NCI-H146 treated with DMSO at 0.1 percent for 48 hours (cell line): ENCODE data around the gene PML.
"Not testable (repeated sequence)": the region's sequence is repeated elsewhere in the genome, so short reads cannot be mapped to it uniquely, and the experiment has no call there.

Experiments
- DNase-seq: peaks from one replicate; lab custom pipeline; 2025; ENCODE audit not compliant: unreplicated experiment; lab: John Stamatoyannopoulos, UW

The PML gene

DNA sequence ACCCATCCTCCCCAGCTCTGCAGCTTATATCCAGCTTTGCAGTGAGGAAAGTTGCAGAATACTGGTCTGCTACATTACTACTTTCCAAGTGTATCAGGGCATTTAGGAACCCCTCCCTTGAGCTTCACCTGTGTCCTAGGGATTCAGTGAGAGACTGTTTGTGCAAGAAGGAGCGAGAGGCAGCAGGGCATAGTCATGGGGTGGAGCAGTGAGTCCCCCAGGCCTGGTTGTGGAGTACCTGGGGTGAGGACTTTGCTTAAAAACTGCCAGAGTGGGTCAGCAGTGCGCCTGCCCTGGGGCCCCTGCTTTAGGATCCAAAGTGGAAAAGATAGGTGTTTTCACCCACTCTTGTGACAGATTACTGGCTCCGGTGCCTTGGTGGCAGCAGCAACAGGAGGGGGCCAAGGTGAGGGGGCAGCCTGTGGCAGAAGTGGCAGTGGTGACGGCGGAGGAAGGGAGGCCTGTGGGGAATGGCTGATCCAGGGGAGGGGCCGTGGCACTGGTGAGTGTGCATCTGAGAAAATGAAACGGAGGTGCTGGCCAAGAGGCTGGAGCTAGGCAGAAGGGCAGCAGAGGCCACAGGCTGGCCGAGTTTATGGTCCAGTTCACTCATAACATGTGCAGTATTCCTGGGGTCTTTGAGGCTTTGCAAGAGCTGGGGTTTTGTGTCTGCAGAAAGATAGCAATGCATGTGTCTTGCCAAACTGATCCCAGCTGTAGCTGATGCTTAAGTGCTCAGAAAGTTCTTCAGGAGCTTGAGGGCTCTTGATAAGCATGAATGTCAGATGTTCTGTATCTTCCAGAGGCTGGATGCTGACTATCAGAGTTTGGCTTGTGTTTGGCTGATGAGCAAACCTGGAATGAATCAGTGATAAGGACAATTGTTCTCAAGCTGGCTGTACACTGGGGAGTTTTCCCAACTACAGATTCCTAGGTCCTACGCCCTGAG lies 44.5 kb downstream of the PML start:
- no peak for DNase-seq

DNA sequence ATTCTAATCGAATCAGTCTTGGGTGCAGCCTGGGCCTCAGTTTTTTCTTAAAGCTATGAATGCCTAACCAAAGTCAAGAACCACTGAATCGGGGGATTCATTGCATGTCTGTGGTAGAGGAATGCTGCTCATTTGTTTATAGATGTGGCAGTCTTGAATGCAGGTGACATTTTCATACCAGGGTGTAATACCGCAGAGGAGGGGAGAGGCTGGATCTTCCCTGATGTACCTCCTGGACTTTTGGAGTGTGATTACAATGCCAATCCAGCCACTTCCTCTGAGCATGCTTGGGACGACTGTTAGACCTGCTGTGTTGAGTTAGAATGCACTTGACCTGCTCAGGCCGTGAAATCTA lies 45.1 kb downstream of the PML start:
- DNase-seq, result no peak

DNA sequence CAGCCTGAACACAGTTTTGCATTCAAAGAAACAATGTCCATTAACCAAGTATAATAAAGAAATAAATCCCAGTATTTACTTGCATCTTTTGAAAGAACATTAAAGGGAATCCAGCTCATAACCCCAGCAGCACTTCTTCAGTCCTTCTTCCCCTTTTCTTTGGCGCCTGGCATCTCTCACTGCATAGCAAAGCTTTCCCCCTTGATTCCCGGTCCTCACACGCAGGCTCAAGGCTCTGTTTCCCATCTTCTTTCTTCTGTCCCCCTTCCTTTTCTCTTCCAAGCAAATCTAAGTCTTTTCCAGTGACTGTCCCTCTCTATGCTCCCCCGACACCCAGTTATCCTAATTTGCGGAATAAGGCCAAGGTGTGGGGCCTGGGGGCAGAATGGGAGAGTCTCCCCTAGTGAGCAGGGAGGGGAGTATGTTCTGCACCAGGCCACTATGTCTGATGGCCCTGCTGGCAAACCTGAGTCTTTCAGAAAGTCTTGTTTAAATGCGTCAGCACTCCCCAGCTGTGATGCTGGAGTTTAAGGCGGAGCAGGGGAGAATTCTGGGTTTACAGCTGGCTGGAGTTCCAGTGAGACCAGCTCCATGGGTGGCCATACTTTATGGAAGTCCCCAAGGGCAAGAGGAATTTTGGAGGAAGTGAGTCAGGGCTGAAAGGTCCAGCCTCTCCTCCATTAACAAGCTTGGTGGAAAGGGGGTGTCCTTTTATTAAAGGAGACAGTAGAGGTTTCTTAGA lies 45.8 kb downstream of the PML start:
- no peak for DNase-seq

DNA sequence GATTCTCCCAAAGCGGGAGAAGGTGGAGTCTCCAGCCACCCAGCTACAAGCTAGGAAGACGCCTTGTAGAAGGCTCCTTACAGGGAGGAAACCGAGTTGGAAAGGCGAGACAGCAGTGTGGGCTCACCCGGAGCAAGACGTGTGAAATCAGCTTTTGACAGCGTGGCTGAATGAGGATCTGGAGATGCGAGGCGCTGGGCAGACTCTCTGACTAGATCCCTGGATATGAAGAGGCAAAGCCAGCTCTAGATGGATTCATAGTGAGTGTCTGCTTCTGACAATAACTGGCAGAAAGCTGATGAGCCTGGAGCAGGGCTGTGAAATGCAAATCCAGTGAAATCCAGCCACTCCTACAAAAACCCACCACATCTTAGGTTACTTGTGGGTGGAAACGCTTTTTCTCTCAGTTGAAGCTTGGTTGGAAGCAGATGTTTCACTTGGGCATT lies 46.8 kb downstream of the PML start:
- no peak for DNase-seq

DNA sequence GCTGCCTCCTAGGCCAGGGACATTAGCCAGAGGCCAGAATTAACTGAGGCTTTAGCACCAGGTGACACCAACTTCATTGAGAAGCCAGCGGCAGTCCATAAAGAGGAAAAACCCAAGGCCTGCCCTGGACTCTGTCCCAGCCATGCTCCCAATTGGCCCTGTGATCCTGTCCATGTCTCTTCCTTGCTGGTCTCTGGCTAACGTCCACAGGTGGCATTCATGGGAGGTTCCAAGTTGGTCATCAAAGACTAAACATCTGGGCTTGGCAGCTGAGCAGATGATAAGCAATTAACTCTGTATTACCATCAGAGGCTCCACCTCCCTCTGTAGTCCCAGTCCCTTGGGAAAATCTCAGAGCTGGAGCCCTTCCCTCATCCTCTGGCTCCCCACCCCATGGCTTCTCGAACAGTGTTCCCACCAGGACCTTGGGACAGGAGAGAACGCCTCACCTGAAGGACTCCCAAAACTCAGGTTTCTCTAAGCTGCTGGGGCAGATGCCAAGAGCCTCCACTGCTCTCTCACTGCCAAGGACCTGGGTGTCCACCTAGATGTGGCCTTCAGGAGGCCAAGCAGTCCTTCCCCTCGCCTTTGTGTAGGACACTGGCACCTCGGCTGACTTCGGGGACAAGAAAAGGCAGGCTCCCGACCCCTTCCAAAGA lies 47.4 kb downstream of the PML start:
- no peak for DNase-seq

DNA sequence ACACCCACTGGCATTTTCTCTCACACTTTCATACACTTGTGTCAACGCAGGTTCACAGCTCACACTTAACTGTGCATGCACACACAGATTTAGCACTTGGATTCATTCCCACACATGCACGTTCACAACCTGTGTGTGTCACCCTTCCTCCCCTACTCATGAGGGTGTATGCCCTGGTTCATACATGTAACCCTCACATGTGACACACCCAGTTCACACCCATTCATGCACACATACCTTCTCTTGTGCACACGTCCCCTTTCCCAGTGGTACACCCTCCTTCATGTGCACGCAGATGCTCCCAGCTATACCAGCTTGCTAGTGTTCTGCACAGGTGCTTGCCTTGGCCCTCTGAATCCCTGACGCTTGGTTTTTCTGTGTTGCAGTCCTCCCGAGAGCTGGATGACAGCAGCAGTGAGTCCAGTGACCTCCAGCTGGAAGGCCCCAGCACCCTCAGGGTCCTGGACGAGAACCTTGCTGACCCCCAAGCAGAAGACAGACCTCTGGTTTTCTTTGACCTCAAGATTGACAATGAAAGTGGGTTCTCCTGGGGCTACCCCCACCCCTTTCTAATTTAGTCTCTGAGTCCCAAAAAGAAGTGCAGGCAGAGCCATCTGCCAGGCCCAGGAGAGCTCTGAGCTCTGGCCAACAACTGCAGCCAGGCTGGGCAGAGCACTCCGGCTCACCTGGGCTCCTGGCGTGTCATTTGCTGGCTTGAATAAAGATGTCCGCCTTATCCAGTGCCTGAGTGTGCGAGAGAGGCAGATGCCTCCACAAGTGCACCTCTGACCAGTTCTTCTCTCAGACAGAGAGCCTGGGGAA lies 48.3 kb downstream of the PML start:
- no peak for DNase-seq

DNA sequence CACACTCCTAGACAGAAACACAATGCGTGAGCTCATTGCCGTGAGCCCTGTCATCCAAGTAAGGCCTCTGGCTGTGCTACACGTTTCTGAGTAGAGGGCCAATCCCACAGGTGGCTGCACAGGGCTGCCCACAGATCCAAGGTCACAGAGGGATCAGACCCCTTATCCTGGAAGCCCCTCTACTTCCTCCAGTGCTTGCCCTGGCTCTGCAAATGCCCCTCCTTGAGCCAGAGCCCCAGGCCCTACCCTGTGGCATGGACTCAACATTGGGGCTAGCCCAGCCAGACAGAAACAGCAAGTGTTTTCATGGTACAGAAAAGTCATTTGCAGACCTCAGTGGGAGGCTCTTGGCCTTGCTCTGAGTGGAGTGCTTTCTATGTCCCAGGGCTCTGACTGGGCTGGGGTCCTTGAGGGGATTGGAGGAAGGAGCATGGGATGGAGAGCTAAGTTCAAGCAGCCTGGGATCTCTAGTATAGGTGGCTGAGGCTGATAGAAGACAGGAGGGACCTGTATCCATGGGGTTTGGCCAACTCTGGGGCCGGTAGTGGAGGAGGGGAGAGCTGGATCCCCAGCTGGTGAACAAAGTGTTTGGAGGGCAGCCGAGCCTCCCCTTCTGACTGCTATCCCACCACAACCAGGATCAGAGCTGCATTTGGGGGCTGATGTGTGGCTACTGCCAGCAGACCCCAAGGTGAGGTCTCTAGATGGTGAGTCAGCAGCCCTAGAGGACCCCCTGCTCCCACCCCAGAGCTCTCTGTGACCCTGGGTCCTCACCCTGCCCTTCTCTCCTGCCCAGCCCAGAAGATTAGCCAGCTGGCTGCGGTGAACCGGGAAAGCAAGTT lies 49.1 kb downstream of the PML start:
- DNase-seq, result no peak

DNA sequence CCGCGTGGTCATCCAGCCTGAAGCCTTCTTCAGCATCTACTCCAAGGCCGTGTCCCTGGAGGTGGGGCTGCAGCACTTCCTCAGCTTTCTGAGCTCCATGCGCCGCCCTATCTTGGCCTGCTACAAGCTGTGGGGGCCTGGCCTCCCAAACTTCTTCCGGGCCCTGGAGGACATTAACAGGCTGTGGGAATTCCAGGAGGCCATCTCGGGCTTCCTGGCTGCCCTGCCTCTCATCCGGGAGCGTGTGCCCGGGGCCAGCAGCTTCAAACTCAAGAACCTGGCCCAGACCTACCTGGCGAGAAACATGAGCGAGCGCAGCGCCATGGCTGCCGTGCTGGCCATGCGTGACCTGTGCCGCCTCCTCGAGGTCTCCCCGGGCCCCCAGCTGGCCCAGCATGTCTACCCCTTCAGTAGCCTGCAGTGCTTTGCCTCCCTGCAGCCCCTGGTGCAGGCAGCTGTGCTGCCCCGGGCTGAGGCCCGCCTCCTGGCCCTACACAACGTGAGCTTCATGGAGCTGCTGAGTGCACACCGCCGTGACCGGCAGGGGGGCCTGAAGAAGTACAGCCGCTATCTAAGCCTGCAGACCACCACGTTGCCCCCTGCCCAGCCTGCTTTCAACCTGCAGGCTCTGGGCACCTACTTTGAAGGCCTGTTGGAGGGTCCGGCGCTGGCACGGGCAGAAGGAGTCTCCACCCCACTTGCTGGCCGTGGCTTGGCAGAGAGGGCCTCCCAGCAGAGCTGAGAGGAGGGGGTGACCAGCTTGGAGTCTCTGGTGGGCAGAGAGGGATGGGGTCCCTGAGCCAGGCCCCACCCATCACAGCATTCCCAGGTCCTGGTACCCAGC lies 50.0 kb downstream of the PML start:
- no peak for DNase-seq

DNA sequence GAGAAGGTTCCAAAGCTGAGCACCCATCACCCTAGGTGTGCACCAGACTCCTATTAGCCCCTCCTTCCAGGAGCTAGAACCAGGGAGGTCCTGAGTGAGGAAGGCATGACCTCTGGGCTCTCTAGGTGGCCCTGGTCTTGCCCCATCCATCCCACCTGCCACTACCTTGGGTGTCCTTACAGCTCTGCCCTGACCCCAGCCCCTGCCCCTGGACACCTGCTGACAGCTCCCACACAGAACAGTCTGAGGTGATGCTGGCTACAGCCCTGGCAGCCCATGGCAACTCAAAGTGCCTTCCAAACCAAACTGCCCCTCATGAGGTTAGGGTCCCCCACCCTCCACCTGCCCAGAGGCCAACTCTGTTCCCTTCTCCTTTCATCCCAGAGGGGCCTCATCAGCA lies 50.7 kb downstream of the PML start:
- DNase-seq, result no peak

DNA sequence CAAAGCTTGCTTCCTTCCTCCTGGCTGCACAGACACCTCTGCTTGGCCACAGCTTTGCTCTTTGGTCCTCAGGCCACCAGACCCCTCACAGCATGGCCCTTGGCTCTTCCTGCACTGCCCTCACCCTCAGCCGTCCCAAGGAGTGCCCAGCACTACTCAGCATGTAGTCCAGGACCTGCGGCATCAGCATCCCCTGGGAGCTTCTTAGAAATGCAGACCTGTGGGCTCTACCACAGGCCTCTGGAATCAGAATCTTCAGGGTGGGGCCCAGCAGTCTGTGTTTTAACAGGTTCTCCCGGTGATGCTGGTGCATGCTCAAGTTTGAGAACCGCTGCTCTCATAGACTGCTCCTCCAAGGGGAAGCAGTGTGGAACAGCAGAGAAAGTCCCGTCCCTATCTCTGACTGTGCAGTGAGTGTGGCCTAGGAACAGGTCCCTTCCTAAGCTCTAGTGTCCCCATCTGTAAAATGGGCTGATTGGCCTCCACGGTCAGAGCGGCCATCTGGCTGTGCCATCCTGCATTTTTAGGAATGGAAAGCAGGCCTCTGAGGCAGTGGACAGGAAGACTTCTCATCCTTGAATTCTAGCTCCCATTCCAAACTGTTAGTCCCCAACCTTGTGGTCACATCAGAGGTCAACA lies 51.2 kb downstream of the PML start:
- no peak for DNase-seq

DNA sequence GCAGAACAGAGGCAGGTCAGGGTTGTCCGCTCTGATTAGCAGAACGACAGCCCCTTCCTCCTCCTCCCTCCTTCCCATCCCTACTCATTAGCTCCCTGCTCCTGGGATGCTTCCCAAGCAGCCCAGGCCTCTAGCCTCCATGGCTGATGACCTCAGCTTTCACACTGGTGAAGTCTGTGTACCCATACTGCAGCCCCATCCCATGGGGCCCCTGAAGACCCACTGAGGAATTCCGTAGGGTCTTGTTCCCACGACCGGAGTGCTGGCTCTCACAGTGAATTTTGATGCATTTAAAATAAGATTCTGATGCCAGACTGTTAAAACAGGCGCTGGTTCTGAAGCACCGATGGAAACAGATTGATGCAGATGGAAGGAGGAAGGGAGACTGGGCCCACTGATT lies 51.8 kb downstream of the PML start:
- no peak for DNase-seq

DNA sequence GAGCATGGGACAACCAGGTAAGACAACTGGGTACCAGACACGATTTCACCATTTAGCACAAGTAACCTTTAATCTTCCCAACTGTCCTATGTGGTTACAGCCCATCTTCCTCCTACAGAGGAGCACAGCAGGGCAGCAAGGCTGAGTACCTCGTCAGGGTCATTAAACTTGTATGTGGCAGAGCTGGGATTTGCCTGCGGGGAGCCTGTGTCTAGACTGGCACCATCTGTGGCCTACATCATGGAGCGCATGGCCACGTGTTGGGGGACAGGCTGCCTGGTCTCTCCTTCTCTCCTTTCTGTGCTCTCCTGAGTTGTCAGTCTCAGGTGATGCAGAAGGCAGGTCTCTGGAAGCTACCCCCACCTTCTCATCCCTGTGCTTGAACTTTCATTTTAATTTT lies 55.6 kb downstream of the PML start:
- no peak for DNase-seq

DNA sequence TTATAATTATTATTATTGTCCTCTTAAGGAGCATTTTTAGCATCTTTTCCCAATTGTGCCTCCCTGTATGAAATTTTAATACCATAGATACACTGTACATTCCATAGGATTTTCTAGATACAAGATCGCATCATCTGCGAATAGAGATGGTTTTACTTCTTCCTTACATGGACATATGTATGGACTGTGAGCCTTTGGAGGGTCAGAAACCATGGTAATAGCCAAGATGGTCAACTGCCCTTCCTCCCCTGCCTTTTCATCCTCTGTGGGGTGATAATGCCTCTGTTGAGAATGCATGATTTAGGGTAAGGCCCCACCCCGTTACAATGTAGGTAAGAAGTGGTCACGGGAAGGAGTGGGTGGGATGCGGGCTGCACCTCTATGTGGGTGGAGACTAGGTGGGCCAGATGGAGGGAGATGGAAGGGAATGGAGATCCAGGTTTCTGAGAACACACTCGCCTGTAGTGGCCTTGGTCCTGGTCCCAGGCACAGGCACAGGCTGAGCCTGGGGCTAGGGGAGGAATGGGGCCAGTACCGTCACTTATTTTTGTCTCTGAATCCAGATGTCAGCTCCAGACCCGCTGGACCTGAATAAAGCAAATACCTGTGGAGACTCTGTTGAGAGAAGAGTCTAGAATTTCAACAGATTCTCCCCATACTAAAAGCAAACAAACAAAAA lies 56.2 kb downstream of the PML start:
- no peak for DNase-seq

DNA sequence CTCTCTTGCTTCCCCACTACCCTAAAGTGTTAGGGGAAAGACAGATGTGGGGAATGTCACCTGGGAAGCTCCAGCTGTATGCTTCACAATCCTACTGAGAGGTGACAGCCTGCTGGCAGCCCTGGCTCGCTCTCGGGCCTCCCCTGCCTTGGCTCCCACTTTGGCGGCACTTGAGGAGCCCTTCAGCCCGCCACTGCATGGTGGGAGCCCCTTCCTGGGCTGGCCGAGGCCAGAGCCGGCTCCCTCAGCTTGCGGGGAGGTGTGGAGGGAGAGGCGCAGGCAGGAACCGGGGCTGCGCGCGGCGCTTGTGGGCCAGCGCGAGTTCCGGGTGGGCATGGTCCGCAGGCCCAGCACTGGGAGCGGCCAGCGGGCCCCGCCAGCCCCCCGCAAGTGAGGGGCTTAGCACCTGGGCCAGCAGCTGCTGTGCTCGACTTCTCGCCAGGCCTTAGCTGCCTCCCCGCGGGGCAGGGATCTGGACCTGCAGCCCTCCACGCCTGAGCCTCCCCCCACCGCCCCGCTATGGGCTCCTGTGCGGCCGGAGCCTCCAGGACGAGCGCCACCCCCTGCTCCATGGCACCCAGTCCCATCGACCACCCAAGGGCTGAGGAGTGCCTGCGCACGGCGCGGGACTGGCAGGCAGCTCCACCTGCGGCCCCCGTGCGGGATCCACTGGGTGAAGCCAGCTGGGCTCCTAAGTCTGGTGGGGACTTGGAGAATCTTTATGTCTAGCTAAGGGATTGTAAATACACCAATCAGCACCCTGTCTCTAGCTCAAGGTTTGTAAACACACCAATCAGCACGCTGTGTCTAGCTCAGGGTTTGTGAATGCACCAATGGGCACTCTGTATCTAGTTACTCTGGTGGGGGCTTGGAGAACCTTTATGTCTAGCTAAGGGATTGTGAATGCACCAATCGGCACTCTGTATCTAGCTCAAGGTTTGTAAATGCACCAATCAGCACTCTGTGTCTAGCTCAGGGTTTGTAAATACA lies 58.0 kb downstream of the PML start:
- not testable (repeated sequence) for DNase-seq

DNA sequence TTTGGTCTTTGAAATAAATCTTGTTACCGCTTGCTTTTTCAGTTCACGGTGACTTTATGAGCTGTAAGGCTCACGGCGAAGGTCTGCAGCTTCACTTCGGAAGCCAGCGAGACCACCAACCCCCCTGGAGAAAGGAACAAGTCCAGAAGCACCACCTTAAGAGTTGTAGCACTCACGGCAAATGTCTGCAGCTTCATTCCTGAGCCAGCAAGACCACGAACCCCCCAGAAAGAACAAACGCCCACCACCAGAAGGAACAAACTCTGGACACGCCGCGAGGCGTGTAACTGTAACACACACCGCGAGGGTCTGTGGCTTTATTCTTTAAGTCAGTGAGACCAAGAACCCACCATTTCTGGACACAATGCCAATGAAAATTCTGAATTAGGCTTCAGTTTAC lies 59.0 kb downstream of the PML start:
- DNase-seq, result no peak

DNA sequence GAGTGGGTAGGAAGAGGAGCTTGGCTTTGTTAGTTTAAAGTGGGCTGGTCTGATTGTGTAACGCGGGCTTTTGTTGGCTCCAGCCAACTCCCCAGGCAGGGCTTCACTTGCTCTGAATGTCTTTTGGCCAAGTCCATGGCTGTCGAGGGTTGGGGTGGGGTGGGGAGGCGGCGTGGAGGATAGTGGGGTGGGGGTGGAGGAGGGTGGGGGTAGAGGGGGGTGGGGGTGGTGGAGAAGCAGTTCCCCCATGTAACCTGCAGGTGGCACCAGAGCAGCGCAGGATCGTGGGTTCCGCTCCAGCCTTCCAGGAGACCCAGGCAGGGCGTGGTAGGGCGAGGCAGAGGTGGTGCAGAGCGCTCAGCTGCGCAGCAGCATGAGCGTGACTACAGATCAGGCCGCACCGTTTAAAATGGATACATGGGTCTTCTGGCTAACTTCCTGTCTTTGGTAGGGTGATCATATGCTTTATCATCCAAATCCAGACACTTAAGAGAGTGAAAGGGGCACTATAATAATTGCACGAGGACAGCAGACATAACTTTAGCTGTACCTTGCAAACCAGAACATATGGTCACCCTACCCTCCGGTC lies 59.5 kb downstream of the PML start:
- DNase-seq, result peak; percentile 3

DNA sequence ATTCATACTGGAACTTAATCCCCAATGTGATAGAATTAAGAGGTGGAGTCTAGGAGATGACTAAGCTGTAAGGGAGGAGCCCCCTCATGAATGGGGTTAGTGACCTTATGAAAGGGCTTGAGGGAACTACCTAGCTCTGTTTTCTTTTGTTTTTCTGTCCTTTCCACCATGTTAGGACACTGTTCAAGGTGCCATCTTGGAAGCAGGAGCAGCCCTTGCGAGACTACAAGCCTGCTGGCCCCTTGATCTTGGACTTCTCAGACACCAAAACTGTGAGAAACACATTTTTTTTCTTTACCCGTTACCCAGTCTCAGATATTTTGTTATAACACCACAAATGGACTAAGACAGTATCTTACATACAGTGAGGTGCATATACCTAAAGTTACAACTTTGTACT lies 61.3 kb downstream of the PML start:
- DNase-seq, result no peak
